Stimulated activated CD8-positive, alpha-beta memory T cell treated with anti-CD3 and anti-CD28 coated beads, Interleukin-7, amount 100 ng/mL, for 24 hours (primary cell): Measurements from ENCODE around the gene B4GALT2.

Experiments used
- DNase-seq: peaks from one replicate; pipeline ENCODE4 v3.0.0-alpha.2; 2020; ENCODE audit warnings: low read depth

The B4GALT2 gene

DNA sequence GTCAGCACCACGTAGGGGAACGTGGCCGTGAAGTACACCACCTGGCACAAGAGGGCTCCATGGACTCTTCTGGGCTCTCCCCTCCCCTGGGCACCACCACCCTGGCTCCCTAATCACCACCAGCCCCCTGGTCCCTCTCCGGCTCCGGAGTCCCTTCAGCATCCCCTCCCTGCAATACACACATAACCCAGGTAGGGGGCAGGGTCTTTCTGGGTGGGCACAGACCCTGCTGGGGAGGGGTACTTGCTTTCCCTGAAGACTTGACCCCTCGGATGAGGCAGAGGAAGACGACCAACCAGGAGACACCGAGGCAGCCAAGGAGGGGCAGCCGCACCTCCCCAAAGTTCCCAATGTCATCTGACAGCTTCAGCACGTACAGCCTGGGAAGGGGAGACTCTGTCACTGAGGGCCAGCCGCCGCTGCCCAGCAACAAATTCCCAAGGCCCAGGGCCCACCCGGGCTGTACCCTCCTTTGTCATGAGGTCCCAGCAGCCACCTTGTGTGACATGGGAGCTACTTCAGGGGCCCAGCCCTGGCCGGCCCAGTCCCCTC lies 23.7 kb downstream of the B4GALT2 start:
- no peak for DNase-seq

GRCh38 chr1:44008259-44008658 lies 29.2 kb downstream of the B4GALT2 start:
- no peak for DNase-seq

DNA sequence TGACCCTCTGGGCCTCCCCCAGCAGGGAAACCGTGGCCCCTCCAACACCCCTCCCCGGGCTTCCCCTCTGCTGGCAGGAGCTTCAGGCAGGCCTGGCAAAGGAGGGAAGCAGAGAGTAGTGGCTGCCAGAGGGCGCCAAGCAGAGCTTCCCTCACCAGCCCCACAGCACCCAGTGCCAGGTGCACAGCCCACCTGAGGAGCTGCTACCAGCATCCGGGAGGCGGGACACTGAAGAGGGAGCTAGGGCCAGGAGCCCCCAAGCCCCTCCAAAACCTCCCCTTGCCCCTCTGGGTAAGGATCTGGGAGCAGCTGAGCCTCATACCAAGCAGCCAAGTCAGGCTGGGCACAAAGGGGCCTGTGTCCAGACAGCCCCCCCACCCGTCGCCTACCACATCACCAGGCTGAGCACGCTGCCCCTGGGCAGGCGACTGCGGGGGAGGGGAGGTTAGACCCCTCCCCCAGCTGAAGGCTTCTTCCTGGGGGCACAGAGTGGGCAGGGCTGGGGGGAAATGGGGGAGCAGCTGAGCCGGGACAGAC lies 32.0 kb downstream of the B4GALT2 start:
- no peak for DNase-seq

- no peak for DNase-seq
Observed at GRCh38 chr1:44012404-44012803, 33.4 kb downstream of the B4GALT2 start.

DNA sequence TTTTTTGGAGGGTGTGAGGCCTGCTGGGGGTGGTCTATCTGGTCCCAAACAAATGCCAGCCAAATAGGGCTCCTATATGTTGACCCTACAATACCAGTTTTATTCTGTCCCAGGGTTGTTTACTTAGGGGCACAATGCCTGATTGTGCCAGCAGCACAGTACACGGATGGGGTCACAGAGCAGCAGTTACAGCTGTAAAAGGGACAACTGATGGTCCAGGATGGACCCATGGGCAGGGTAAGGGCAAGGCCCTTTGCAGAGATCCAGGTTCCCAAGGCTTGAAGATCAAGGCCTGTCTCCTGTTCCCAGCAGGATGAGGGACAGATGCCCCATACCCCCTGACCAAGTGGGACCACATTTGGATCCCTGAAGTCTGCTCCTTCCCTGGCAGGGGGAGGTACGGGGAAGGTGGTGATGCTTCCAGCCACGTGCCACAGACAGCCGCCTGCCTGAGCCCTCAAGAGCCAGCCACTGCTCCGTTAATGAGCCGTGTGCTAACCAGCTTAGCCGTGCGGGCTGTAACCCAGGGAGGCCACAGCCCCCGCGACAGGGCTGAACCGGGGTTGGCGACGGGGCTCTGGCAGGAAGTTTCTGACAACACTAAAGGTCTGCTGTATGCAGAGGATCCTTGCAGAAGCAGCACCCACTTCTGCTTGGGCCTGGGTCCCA lies 34.1 kb downstream of the B4GALT2 start:
- DNase-seq, result no peak

GRCh38 chr1:44013949-44014348 lies 34.9 kb downstream of the B4GALT2 start:
- DNase-seq, result no peak

DNA sequence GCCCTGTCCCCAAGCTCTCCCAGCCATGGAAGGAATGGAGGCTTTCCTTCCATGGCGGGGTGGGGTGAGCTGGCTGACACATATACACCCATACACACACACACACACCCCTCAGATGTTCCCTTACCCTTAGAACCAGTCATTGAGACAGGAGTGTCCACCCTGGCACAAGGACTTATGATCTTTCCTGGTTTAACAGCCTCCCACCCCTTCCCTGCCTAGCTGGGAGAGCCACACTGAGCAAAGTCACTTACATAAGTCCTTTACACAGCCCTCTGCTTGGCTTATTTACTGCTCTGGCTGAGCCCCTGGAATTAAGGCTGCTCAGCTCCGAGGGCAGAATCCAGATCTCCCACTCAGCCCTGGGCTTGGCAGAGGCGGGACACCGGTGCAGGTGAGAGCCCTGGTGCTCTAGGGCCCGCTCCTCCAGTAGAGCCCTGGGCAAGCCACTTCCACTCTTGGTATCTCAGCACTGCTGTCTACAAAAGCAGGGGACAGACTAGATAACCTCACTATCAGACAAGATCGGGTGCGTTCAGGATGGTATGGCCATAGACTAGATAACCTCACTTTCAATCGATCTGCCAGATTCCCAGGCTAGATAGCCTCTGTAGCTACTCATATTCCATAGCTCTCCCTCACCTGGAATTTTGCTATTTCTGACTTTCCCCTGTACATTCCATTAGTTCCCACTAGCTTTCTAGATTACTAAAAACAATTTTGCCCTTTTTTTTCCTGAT lies 35.5 kb downstream of the B4GALT2 start:
- no peak for DNase-seq

- DNase-seq, result no peak
Observed at GRCh38 chr1:44015206-44015605, 36.2 kb downstream of the B4GALT2 start.

GRCh38 chr1:44016041-44016889 lies 37.3 kb downstream of the B4GALT2 start:
- DNase-seq, result no peak

GRCh38 chr1:44016890-44017400 lies 37.9 kb downstream of the B4GALT2 start:
- no peak for DNase-seq

- DNase-seq, result no peak
Observed at GRCh38 chr1:44019466-44019948, 40.5 kb downstream of the B4GALT2 start.

GRCh38 chr1:44020464-44020863 lies 41.5 kb downstream of the B4GALT2 start:
- DNase-seq, result no peak

DNA sequence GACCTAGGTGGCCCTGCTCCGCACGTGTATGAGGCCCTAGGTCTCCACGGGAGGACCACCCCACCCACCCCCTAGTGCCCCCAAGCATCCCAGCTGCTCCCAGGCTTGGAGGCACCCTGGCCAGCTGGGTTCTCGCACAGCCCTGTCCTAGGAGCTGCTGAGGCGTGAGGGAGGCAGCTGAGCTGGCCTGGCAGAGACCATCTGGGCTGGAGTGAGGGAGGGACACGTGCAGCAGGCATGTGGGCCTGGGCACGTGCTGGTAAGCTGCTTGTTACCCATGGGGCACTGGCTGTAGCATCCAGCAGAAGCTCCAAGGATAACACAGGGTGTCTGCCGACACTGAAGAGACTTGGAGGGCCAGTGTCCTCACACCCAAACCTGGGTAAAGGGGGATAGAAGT lies 42.1 kb downstream of the B4GALT2 start:
- no peak for DNase-seq

GRCh38 chr1:44021581-44022321 lies 42.7 kb downstream of the B4GALT2 start:
- no peak for DNase-seq

DNA sequence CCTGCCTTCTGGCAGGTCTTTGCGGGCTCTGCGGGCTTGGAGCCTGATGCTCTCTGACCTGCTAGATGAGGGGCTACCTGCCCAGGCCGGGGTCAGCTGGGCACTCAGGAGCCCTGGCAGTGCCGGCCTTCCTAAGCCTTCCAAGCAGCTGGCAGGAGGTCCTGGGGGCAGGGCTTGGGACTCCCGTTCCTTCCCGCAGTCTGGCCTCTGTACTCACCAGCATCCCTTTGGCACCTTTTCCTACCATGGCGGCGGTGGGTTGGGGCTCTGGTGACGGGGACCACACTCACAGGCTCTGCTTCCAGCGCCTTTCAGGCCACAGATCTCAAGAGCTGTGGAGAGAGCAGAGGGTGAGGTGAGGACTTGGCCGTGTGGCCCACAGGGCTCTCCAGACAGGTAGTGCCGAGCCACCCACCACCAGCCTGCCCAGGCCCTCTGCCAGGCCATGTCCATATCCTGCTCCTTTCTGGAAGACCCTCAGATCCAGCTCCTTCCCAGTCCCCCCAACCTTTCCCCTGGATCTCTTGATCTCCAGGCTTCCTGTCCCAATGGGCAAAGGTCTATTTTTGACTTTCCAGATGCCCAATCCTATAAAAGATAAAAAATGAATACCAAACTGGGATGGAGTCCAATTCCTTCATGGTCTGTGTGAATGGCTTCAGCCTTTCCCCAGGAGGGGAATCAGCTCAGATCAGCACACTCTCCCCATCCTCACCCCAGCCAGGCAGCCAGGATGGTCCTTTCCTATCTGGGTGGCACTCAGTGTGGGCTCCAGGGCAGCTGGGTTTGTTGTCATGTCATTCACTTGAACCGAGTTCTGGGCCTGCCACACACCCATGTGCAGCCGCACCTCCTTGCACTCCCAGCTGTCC lies 45.3 kb downstream of the B4GALT2 start:
- DNase-seq, result no peak

DNA sequence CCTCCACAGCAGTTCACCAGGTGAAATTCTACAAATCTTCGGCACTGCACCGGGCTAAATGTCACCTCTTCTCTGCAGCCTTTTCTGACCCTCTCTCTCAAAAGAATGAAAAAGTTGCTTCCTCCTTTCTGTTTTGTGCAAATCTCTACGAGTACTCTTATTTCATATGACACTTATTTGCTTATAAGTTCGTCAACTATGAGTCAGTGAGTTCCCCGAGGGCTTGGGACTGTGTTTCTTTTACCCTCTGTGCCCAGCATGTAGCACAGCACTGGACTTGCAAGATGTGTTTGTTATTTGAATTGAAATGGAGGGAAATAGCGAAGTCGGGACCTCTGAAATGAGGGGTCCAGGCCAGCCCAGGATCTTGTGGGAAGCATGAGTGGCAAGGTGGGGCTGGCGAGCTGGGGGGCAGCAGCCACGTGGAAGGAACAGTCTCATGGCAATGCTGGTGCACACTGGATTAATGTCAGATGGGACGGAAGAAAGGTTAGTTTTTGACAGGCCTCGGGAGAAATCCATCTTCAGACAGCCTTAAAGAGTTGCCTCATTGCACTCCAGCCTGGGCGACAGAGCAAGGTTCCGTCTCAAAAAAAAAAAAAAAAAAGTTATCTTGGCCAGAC lies 46.0 kb downstream of the B4GALT2 start:
- no peak for DNase-seq

GRCh38 chr1:44025816-44026215 lies 46.8 kb downstream of the B4GALT2 start:
- DNase-seq, result no peak

- DNase-seq, result no peak
Observed at GRCh38 chr1:44027320-44027719, 48.3 kb downstream of the B4GALT2 start.

- peak; percentile 28 for DNase-seq
Observed at GRCh38 chr1:44029260-44029910, 50.4 kb downstream of the B4GALT2 start.
